Calu3 (cell line): ENCODE data around the gene LRRC70. TPM values are rescaled to one million over a fixed set of nuclear protein-coding genes. Genes with fewer than 3 reads are reported as not detected.
A peak's percentile ranks its signal among the peaks of the same experiment; 100 is the strongest.

Experiments
- BruUV-seq: library from RNA; stranded (reverse); fragments of 400-500 nt; replicated peaks from 2 replicates; lab custom pipeline; 2021; lab: Mats Ljungman, UMichigan
- CTCF ChIA-PET: fragments of 300-600 bp; sonication (Branson Sonifier 250); formaldehyde crosslinking; loops from one replicate; lab custom pipeline; 2022; ENCODE audit warnings: antibody characterized with exemption; lab: Charles Lee
- DNase-seq: peaks from one replicate; pipeline ENCODE4 v3.0.0; 2022
- H3K27ac Mint-ChIP-seq: one replicate; pipeline ENCODE4 v1.8.0; 2022; ENCODE audit warnings: mixed read lengths; ENCODE audit not compliant: unreplicated experiment
- H3K27me3 Mint-ChIP-seq: one replicate; pipeline ENCODE4 v1.8.0; 2022; ENCODE audit warnings: mixed read lengths; ENCODE audit not compliant: unreplicated experiment
- H3K36me3 Mint-ChIP-seq: one replicate; pipeline ENCODE4 v1.8.0; 2022; ENCODE audit warnings: mild to moderate bottlenecking, moderate library complexity, mixed read lengths; ENCODE audit not compliant: insufficient read depth, unreplicated experiment
- H3K4me1 Mint-ChIP-seq: one replicate; pipeline ENCODE4 v1.8.0; 2022; ENCODE audit warnings: mild to moderate bottlenecking, low read depth, mixed read lengths; ENCODE audit not compliant: unreplicated experiment
- H3K4me3 Mint-ChIP-seq: one replicate; pipeline ENCODE4 v1.8.0; 2022; ENCODE audit warnings: mild to moderate bottlenecking, low read depth, moderate library complexity, mixed read lengths; ENCODE audit not compliant: unreplicated experiment
- H3K9me3 Mint-ChIP-seq: one replicate; pipeline ENCODE4 v1.8.0; 2022; ENCODE audit warnings: low read depth, mixed read lengths; ENCODE audit not compliant: unreplicated experiment
- intact Hi-C: fragments of 100-400 bp; cut with micrococcal nuclease; formaldehyde crosslinking; loops from one replicate; pipeline ENCODE4 v1.10.0; 2022; ENCODE audit not compliant: unreplicated experiment
- total RNA-seq: library from RNA; stranded (reverse); gene quantifications from 2 replicates; pipeline ENCODE4 v1.2.3, GENCODE V29; 2022
- TF ChIP-seq, protein P1 (sequence below): fragments of 200-600 bp; IDR thresholded peaks from one replicate; pipeline ENCODE4 v1.8.0; 2022; ENCODE audit warnings: antibody characterized with exemption; ENCODE audit not compliant: unreplicated experiment

LRRC70 gene
- total RNA-seq, 1 experiment from 2014 or later = 2.1 TPM

DNA sequence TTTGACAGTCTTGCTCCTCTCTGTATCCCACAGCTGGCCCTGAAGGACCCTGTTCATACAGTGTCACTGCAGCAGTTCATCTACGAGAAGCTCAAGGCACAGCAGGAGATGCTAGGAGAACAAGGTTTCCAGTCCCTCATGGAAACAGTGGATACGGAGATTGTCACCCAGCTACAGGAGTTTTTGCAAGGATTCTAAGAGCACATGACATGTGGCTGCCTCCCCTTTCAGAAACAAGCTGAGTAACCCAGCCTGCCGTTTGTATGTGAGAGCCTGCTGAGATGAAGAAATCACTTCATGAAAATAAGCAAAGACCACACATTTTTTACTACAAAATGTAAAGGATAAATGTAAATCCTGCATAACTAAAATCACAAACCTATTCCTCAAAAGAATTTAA lies 48.5 kb downstream of the LRRC70 start:
- TF ChIP-seq, protein P1, sequence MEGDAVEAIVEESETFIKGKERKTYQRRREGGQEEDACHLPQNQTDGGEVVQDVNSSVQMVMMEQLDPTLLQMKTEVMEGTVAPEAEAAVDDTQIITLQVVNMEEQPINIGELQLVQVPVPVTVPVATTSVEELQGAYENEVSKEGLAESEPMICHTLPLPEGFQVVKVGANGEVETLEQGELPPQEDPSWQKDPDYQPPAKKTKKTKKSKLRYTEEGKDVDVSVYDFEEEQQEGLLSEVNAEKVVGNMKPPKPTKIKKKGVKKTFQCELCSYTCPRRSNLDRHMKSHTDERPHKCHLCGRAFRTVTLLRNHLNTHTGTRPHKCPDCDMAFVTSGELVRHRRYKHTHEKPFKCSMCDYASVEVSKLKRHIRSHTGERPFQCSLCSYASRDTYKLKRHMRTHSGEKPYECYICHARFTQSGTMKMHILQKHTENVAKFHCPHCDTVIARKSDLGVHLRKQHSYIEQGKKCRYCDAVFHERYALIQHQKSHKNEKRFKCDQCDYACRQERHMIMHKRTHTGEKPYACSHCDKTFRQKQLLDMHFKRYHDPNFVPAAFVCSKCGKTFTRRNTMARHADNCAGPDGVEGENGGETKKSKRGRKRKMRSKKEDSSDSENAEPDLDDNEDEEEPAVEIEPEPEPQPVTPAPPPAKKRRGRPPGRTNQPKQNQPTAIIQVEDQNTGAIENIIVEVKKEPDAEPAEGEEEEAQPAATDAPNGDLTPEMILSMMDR = no peak
- H3K4me1 Mint-ChIP-seq = no peaks in the 10 kb centered on the region
- no TSS peak for BruUV-seq
- CTCF ChIA-PET = no interaction called here
- DNase-seq = no peak
- no peak overlapping the region for H3K4me3 Mint-ChIP-seq
- H3K27me3 Mint-ChIP-seq = no peaks in the 10 kb centered on the region
- H3K36me3 Mint-ChIP-seq = no peaks in the 10 kb centered on the region
- H3K27ac Mint-ChIP-seq = no peak overlapping the region
- no peaks in the 10 kb centered on the region for H3K9me3 Mint-ChIP-seq
- intact Hi-C loops = no loop called here

DNA sequence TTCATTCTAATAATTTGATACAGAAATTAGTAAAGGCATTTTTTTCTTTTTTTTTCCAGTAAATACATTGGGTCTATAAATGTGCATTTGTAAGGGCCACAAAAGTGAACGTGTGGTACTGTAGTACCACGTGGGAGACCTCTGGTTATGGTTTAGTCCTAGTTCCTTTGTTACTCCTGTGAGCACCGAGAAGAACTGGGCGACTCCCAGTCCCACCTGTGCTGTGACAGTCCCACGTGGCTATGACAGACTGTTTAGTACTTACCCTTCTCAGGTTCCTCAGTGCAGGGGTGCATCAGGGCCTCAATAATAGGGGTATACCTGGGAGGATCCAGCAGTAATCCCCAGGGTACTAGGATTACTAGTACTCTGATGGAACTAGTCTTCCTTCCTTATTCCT lies 49.3 kb downstream of the LRRC70 start:
- Mint-ChIP-seq H3K4me3 (no peak overlapping the region), H3K9me3 (no peaks in the 10 kb centered on the region), H3K27ac (no peak overlapping the region), H3K4me1 (no peaks in the 10 kb centered on the region), H3K36me3 (no peaks in the 10 kb centered on the region), H3K27me3 (no peaks in the 10 kb centered on the region)
- TF ChIP-seq, protein P1 = no peak
- CTCF ChIA-PET = no interaction called here
- no peak for DNase-seq
- intact Hi-C loops = no loop called here
- TSS peak; percentile 37 for BruUV-seq

Other genes with a start within 250 kb of the LRRC70 start
- 34.4 and 41.1 TPM in 2 replicates for gene DIMT1, start 174.9 kb upstream of the LRRC70 start, total RNA-seq
- gene IPO11, start 166.1 kb upstream of the LRRC70 start, total RNA-seq = 43.4 and 47.3 TPM in 2 replicates